GM20000 (cell line): ENCODE measurements around the gene ATG14.
A peak's percentile ranks its signal among the peaks of the same experiment; 100 is the strongest.

Experiments used
- DNase-seq: peaks from one replicate; pipeline ENCODE4 v3.0.0; 2012; ENCODE audit warnings: low spot score
- CTCF ChIP-seq: IDR thresholded peaks from 2 replicates; pipeline ENCODE4 v1.5.1; 2012; ENCODE audit warnings: mild to moderate bottlenecking, control low read depth; ENCODE audit errors: extremely low read depth, missing control alignments

ATG14 gene

GRCh38 chr14:55450987-55451386 lies 39.4 kb upstream of the ATG14 start:
- no peak for DNase-seq

GRCh38 chr14:55450539-55450938 lies 38.9 kb upstream of the ATG14 start:
- TF ChIP-seq CTCF: no peak

More at GRCh38 chr14:55450987-55451386, 39.4 kb upstream of the ATG14 start:
- no peak for TF ChIP-seq CTCF

GRCh38 chr14:55450124-55450523 lies 38.5 kb upstream of the ATG14 start:
- no peak for DNase-seq
- no peak for TF ChIP-seq CTCF

More at GRCh38 chr14:55450539-55450938, 38.9 kb upstream of the ATG14 start:
- no peak for DNase-seq

- DNase-seq: no peak
- no peak for TF ChIP-seq CTCF
Measured at GRCh38 chr14:55449116-55449515, 37.5 kb upstream of the ATG14 start.

- TF ChIP-seq CTCF: no peak
- DNase-seq: no peak
Measured at GRCh38 chr14:55448141-55448614, 36.5 kb upstream of the ATG14 start.

- DNase-seq: no peak
- TF ChIP-seq CTCF: no peak
Measured at GRCh38 chr14:55446833-55447232, 35.2 kb upstream of the ATG14 start.

GRCh38 chr14:55446127-55446736 lies 34.6 kb upstream of the ATG14 start:
- DNase-seq: peak; percentile 76
- peak; percentile 33 for TF ChIP-seq CTCF
